Measurements from ENCODE around the gene ERVH48-1. TPM values are rescaled to one million over a fixed set of nuclear protein-coding genes. Genes with fewer than 3 reads are reported as not detected.
A peak's percentile ranks its signal among the peaks of the same experiment; 100 is the strongest.

The ERVH48-1 gene
- total RNA-seq, 1 experiment from 2014 or later: not detected

DNA sequence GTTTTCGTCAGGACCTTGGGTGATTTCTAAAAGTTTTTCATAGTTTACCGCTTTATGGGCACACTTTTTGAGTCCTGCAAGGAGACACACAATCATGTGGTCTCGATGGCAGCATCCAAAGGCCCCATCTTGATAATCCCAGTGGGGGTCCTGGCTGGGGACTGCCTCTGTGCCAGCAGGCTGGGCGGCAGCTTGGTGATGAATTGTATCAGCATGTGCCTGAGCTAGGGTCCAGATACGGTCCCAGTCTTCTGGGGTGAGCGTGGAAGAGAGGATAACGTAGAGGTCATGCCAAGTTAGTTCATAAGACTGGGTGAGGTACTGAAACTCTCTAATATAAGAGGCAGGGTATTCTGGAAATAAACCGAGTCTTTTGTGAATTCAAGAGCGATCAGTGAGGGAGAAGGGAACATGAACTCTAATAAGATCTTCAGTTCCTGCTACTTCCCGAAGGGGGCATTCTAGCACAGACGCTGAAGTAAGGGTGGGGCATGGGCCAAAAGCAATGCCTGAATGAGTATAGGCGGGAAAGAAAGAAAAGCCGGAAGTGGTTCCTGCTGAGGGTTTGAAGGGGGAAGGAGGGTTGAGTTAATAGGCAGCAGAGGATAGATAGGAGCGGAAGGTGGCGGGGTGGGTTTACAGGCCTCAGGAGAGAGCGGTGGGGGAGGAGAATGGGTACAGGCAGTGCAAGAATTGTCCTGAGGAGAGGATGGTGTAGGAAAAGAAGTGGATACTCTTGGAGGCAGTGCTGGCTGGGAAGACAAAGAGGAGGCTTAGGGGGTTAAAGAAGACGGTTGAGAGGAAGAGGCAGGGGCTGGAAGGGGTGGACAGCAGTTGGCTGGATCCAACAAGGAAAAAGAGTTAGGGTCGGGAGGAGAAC lies 1.6 kb downstream of the ERVH48-1 start:
- CTCF ChIA-PET: interaction anchor here (0.6 to 1.0 kb wide), 5 partner anchors 9 to 258 kb away, joined by 3 to 4 read pairs (median 4); no protein-coding TSS in a partner anchor
- TF ChIP-seq, protein P1, sequence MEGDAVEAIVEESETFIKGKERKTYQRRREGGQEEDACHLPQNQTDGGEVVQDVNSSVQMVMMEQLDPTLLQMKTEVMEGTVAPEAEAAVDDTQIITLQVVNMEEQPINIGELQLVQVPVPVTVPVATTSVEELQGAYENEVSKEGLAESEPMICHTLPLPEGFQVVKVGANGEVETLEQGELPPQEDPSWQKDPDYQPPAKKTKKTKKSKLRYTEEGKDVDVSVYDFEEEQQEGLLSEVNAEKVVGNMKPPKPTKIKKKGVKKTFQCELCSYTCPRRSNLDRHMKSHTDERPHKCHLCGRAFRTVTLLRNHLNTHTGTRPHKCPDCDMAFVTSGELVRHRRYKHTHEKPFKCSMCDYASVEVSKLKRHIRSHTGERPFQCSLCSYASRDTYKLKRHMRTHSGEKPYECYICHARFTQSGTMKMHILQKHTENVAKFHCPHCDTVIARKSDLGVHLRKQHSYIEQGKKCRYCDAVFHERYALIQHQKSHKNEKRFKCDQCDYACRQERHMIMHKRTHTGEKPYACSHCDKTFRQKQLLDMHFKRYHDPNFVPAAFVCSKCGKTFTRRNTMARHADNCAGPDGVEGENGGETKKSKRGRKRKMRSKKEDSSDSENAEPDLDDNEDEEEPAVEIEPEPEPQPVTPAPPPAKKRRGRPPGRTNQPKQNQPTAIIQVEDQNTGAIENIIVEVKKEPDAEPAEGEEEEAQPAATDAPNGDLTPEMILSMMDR (IDR thresholded peaks at IDR 0.05; ENCODE audit: unreplicated experiment): peak; percentile 58
- peak; percentile 91 for DNase-seq (ENCODE audit: unreplicated experiment)
- H3K4me3 Mint-ChIP-seq (ENCODE audit: unreplicated experiment): no peak overlapping the region
- H3K36me3 Mint-ChIP-seq (ENCODE audit: insufficient read depth, unreplicated experiment): peaks cover 9% of the 10 kb centered on the region
- BruUV-seq (replicated peaks): no TSS peak
- peaks cover 11% of the 10 kb centered on the region for H3K4me1 Mint-ChIP-seq (ENCODE audit: insufficient read depth, unreplicated experiment)
- POLR2A ChIA-PET: interaction anchor here (0.7 kb wide), 1 partner anchor 38 kb away, joined by 3 read pairs; no protein-coding TSS in a partner anchor
- H3K27me3 Mint-ChIP-seq (ENCODE audit: insufficient read depth, unreplicated experiment): no peaks in the 10 kb centered on the region
- peak overlapping the region; percentile 86 for H3K27ac Mint-ChIP-seq (ENCODE audit: low read depth, unreplicated experiment)
- H3K9me3 Mint-ChIP-seq (ENCODE audit: unreplicated experiment): no peaks in the 10 kb centered on the region
- intact Hi-C loops (cut with micrococcal nuclease): loop anchor here (2.0 kb wide), 1 partner anchor 51 kb away; the partner anchor contains the start of gene PKNOX1

DNA sequence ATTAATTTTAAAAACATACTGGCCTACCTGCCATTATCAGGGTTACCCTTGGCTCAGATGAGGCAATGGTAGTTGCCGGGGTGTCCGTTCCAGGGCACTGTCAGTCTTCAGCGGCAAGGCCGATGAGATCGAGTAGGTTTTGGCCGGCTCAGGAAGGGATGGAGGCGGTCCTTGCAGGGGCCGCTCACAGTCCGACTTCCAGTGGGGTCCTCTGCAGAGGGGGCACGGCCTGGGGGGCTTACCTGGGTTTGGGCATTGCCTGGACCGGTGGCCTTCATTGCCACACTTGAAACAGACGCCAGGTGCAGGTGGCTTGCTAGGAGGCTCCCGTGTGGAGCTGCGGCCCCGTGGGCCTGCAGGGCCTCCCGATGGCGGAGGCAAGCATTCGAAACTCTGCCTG lies 2.5 kb downstream of the ERVH48-1 start:
- Mint-ChIP-seq H3K4me3 (ENCODE audit: unreplicated experiment) (no peak overlapping the region), H3K27ac (ENCODE audit: low read depth, unreplicated experiment) (no peak overlapping the region), H3K36me3 (ENCODE audit: insufficient read depth, unreplicated experiment) (peaks cover 4% of the 10 kb centered on the region), H3K4me1 (ENCODE audit: insufficient read depth, unreplicated experiment) (peaks cover 11% of the 10 kb centered on the region), H3K27me3 (ENCODE audit: insufficient read depth, unreplicated experiment) (no peaks in the 10 kb centered on the region), H3K9me3 (ENCODE audit: unreplicated experiment) (no peaks in the 10 kb centered on the region)
- TF ChIP-seq, protein P1 (IDR thresholded peaks at IDR 0.05; ENCODE audit: unreplicated experiment): no peak
- ChIA-PET POLR2A (no interaction called here), CTCF (interaction anchor here (0.6 to 1.0 kb wide), 4 partner anchors 8 to 92 kb away, joined by 3 to 4 read pairs (median 4); no protein-coding TSS in a partner anchor)
- intact Hi-C loops (cut with micrococcal nuclease): no loop called here
- no TSS peak for BruUV-seq (replicated peaks)
- no peak for DNase-seq (ENCODE audit: unreplicated experiment)

DNA sequence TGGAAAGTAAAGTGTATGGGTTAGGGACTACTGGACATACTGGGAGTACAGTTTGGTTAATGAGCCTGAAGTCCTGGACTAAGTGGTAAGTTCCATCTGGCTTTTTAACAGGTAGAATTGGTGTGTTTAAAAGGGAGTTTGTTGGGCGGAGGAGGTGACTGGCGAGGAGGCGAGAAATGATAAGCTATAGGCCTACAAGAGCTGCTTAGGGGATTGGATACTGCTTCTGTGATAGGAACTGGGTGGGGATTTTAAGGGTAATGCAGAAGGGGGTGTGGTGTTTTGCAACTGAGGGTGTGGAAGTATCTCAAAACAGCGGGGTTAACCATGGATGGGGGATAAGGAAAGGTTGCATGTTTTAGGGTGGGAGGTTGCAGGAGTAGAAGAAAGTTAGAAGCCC lies 3.5 kb downstream of the ERVH48-1 start:
- intact Hi-C loops (cut with micrococcal nuclease): no loop called here
- peaks cover 11% of the 10 kb centered on the region for H3K4me1 Mint-ChIP-seq (ENCODE audit: insufficient read depth, unreplicated experiment)
- BruUV-seq (replicated peaks): no TSS peak
- TF ChIP-seq, protein P1 (IDR thresholded peaks at IDR 0.05; ENCODE audit: unreplicated experiment): no peak
- ChIA-PET CTCF (interaction anchor here (0.6 kb wide), 1 partner anchor 103 kb away, joined by 3 read pairs; no protein-coding TSS in a partner anchor), POLR2A (no interaction called here)
- H3K27me3 Mint-ChIP-seq (ENCODE audit: insufficient read depth, unreplicated experiment): no peaks in the 10 kb centered on the region
- H3K36me3 Mint-ChIP-seq (ENCODE audit: insufficient read depth, unreplicated experiment): peaks cover 4% of the 10 kb centered on the region
- DNase-seq (ENCODE audit: unreplicated experiment): no peak
- no peak overlapping the region for H3K4me3 Mint-ChIP-seq (ENCODE audit: unreplicated experiment)
- no peaks in the 10 kb centered on the region for H3K9me3 Mint-ChIP-seq (ENCODE audit: unreplicated experiment)
- no peak overlapping the region for H3K27ac Mint-ChIP-seq (ENCODE audit: low read depth, unreplicated experiment)

DNA sequence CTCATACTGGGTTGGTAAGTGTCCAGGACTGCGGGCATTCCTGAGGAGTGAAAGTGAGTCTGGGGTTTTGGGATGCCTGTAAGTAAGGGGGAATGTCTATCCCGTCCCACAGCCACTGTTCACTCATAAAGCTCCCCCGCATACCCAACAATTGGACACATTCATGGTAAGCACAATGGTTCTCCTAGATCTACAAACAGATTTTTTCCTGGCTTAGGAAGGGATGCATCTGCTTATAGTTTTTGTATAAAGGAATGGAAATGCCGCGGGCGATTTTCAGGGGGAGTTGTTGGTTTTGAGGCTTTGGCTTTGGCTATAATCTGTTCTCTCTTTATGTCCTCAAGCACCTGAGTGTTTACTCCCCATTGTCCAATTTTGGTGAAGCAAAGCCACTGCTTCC lies 7.1 kb downstream of the ERVH48-1 start:
- Mint-ChIP-seq H3K27ac (ENCODE audit: low read depth, unreplicated experiment) (no peak overlapping the region), H3K27me3 (ENCODE audit: insufficient read depth, unreplicated experiment) (no peaks in the 10 kb centered on the region), H3K36me3 (ENCODE audit: insufficient read depth, unreplicated experiment) (peaks cover 15% of the 10 kb centered on the region), H3K4me1 (ENCODE audit: insufficient read depth, unreplicated experiment) (no peaks in the 10 kb centered on the region), H3K4me3 (ENCODE audit: unreplicated experiment) (no peak overlapping the region), H3K9me3 (ENCODE audit: unreplicated experiment) (no peaks in the 10 kb centered on the region)
- TF ChIP-seq, protein P1 (IDR thresholded peaks at IDR 0.05; ENCODE audit: unreplicated experiment): no peak
- CTCF ChIA-PET: no interaction called here
- DNase-seq (ENCODE audit: unreplicated experiment): no peak
- BruUV-seq (replicated peaks): no TSS peak
- POLR2A ChIA-PET: no interaction called here
- intact Hi-C loops (cut with micrococcal nuclease): no loop called here
